Measurements from ENCODE around the gene SGMS1. TPM values are rescaled to one million over a fixed set of nuclear protein-coding genes. Genes with fewer than 3 reads are reported as not detected.

Gene SGMS1
- total RNA-seq, 1 donor from 2014 or later: 25.6 TPM

DNA sequence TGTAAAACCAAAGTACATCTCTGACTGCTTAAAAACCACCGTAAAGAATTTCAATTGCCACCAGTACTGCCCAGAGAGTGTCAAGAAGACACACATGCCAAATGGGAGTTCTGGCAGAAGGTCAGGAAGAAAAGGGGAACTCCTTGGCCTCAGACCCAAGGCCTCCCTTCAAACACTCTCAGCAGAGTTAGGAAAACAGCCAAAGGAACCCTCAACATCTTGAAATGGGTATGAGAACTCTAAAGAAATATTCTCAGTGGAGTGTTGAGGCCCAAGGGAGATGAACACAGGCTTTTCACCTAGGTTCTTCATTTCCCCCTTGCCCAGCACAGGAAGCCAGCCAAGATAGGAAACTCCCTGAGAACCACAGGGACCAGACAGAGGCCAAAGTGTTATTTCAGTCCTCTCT is 276.4 kb downstream of the SGMS1 start:
- Histone ChIP-seq H3K9ac (ENCODE audit: low read length) (no peak overlapping the region), H3K4me2 (ENCODE audit: low read length) (no peak overlapping the region), H3K4me3 (ENCODE audit: insufficient read depth, low read depth, low read length) (no peak overlapping the region), H3K36me3 (ENCODE audit: insufficient read depth, low read length) (peaks cover 4% of the 10 kb centered on the region), H3K9me3 (ENCODE audit: insufficient read depth, low read depth, low read length) (no peaks in the 10 kb centered on the region), H3K27me3 (ENCODE audit: insufficient read depth, low read length) (no peaks in the 10 kb centered on the region), H4K20me1 (ENCODE audit: insufficient read depth, low read length) (peaks cover 13% of the 10 kb centered on the region), H3K79me2 (ENCODE audit: insufficient read depth, low read length) (peaks cover 3% of the 10 kb centered on the region), H2AFZ (ENCODE audit: low read depth, low read length) (no peak overlapping the region), H3K27ac (ENCODE audit: low read depth, low read length) (no peak overlapping the region), H3K4me1 (ENCODE audit: insufficient read depth, low read length) (no peaks in the 10 kb centered on the region)
- peaks cover 11% of the 10 kb centered on the region for H3K9me3 Mint-ChIP-seq (ENCODE audit: unreplicated experiment)
- DNase-seq (ENCODE audit: low read depth): no peak
- H3K27ac Mint-ChIP-seq (ENCODE audit: unreplicated experiment): no peak overlapping the region
- no peak for FAIRE-seq
- H3K36me3 Mint-ChIP-seq (ENCODE audit: low read depth, unreplicated experiment): peaks cover 15% of the 10 kb centered on the region
- H3K4me1 Mint-ChIP-seq (ENCODE audit: low read depth, unreplicated experiment): peaks cover 3% of the 10 kb centered on the region
- TF ChIP-seq, protein P1, sequence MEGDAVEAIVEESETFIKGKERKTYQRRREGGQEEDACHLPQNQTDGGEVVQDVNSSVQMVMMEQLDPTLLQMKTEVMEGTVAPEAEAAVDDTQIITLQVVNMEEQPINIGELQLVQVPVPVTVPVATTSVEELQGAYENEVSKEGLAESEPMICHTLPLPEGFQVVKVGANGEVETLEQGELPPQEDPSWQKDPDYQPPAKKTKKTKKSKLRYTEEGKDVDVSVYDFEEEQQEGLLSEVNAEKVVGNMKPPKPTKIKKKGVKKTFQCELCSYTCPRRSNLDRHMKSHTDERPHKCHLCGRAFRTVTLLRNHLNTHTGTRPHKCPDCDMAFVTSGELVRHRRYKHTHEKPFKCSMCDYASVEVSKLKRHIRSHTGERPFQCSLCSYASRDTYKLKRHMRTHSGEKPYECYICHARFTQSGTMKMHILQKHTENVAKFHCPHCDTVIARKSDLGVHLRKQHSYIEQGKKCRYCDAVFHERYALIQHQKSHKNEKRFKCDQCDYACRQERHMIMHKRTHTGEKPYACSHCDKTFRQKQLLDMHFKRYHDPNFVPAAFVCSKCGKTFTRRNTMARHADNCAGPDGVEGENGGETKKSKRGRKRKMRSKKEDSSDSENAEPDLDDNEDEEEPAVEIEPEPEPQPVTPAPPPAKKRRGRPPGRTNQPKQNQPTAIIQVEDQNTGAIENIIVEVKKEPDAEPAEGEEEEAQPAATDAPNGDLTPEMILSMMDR (IDR thresholded peaks at IDR 0.05; ENCODE audit: insufficient read depth, low read depth, low read length): no peak
- no peak for TF ChIP-seq EZH2 (IDR thresholded peaks at IDR 0.05; ENCODE audit: insufficient read depth, low read length)
- no peaks in the 10 kb centered on the region for H3K27me3 Mint-ChIP-seq (ENCODE audit: low read depth, unreplicated experiment)
- H3K4me3 Mint-ChIP-seq (ENCODE audit: unreplicated experiment): no peak overlapping the region

DNA sequence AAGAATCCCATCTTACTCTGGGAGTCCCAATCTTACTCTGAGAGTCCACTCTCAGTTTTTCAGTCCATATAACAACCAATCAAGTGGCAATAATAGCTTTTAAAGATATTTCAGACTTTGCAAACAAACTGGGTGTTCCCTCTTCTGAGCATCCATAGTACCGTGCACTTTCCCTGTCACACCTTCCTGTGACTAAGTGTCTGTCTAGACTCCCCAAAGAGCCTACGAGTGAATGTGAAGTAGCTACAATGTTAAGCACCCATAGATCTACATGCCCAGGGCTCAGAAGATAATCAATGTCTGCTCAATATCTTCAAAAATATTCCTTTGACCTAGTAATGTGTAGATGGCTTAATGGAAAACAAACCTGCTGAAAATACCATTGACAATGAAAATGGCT is 276.8 kb downstream of the SGMS1 start:
- Histone ChIP-seq H3K4me2 (ENCODE audit: low read length) (no peak overlapping the region), H3K27ac (ENCODE audit: low read depth, low read length) (no peak overlapping the region), H3K9me3 (ENCODE audit: insufficient read depth, low read depth, low read length) (no peaks in the 10 kb centered on the region), H3K4me3 (ENCODE audit: insufficient read depth, low read depth, low read length) (no peak overlapping the region), H3K36me3 (ENCODE audit: insufficient read depth, low read length) (peaks cover 4% of the 10 kb centered on the region), H3K4me1 (ENCODE audit: insufficient read depth, low read length) (no peaks in the 10 kb centered on the region), H3K27me3 (ENCODE audit: insufficient read depth, low read length) (no peaks in the 10 kb centered on the region), H2AFZ (ENCODE audit: low read depth, low read length) (no peak overlapping the region), H4K20me1 (ENCODE audit: insufficient read depth, low read length) (peaks cover 13% of the 10 kb centered on the region), H3K79me2 (ENCODE audit: insufficient read depth, low read length) (peaks cover 3% of the 10 kb centered on the region), H3K9ac (ENCODE audit: low read length) (no peak overlapping the region)
- TF ChIP-seq EZH2 (IDR thresholded peaks at IDR 0.05; ENCODE audit: insufficient read depth, low read length): no peak
- TF ChIP-seq, protein P1 (IDR thresholded peaks at IDR 0.05; ENCODE audit: insufficient read depth, low read depth, low read length): no peak
- no peaks in the 10 kb centered on the region for H3K27me3 Mint-ChIP-seq (ENCODE audit: low read depth, unreplicated experiment)
- peaks cover 11% of the 10 kb centered on the region for H3K9me3 Mint-ChIP-seq (ENCODE audit: unreplicated experiment)
- peaks cover 15% of the 10 kb centered on the region for H3K36me3 Mint-ChIP-seq (ENCODE audit: low read depth, unreplicated experiment)
- H3K4me1 Mint-ChIP-seq (ENCODE audit: low read depth, unreplicated experiment): peaks cover 3% of the 10 kb centered on the region
- no peak overlapping the region for H3K27ac Mint-ChIP-seq (ENCODE audit: unreplicated experiment)
- no peak for DNase-seq (ENCODE audit: low read depth)
- no peak overlapping the region for H3K4me3 Mint-ChIP-seq (ENCODE audit: unreplicated experiment)
- no peak for FAIRE-seq

DNA sequence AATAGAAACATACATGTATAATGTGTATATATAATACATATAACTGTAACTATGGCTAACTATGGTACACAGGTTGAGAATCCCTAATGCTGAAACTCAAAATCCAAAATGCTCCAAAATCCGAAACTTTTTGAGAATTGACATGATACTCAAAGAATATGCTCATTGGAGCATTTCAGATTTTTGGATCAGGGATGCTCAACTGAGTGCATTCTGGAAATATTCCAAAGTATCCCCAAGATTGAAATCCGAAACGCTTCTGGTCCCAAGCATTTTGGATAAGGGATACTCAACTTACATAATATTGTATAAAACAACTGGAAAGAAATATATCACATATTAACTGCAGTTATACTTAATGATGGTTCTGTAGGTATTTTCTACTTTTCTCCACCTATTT is 278.2 kb downstream of the SGMS1 start:
- Histone ChIP-seq H3K27ac (ENCODE audit: low read depth, low read length) (no peak overlapping the region), H3K79me2 (ENCODE audit: insufficient read depth, low read length) (peaks cover 3% of the 10 kb centered on the region), H3K4me1 (ENCODE audit: insufficient read depth, low read length) (no peaks in the 10 kb centered on the region), H3K4me3 (ENCODE audit: insufficient read depth, low read depth, low read length) (no peak overlapping the region), H3K27me3 (ENCODE audit: insufficient read depth, low read length) (no peaks in the 10 kb centered on the region), H3K4me2 (ENCODE audit: low read length) (no peak overlapping the region), H3K9me3 (ENCODE audit: insufficient read depth, low read depth, low read length) (no peaks in the 10 kb centered on the region), H3K36me3 (ENCODE audit: insufficient read depth, low read length) (peaks cover 4% of the 10 kb centered on the region), H2AFZ (ENCODE audit: low read depth, low read length) (no peak overlapping the region), H4K20me1 (ENCODE audit: insufficient read depth, low read length) (peaks cover 13% of the 10 kb centered on the region), H3K9ac (ENCODE audit: low read length) (no peak overlapping the region)
- H3K27me3 Mint-ChIP-seq (ENCODE audit: low read depth, unreplicated experiment): no peaks in the 10 kb centered on the region
- no peak overlapping the region for H3K4me3 Mint-ChIP-seq (ENCODE audit: unreplicated experiment)
- peaks cover 10% of the 10 kb centered on the region for H3K9me3 Mint-ChIP-seq (ENCODE audit: unreplicated experiment)
- no peak for DNase-seq (ENCODE audit: low read depth)
- TF ChIP-seq, protein P1 (IDR thresholded peaks at IDR 0.05; ENCODE audit: insufficient read depth, low read depth, low read length): no peak
- no peak for TF ChIP-seq EZH2 (IDR thresholded peaks at IDR 0.05; ENCODE audit: insufficient read depth, low read length)
- H3K27ac Mint-ChIP-seq (ENCODE audit: unreplicated experiment): no peak overlapping the region
- peaks cover 15% of the 10 kb centered on the region for H3K36me3 Mint-ChIP-seq (ENCODE audit: low read depth, unreplicated experiment)
- FAIRE-seq: no peak
- peaks cover 3% of the 10 kb centered on the region for H3K4me1 Mint-ChIP-seq (ENCODE audit: low read depth, unreplicated experiment)
